D721Med (cell line): ENCODE results near the gene EIF2S2.

Experiments used
- DNase-seq: peaks from one replicate; pipeline ENCODE4 v3.0.0; 2011; ENCODE audit warnings: low spot score; ENCODE audit not compliant: insufficient read length
- FAIRE-seq: peaks from 2 replicates; lab custom pipeline; 2011; peaks lifted over from hg19 to GRCh38; lab: Jason Lieb, UNC
- TF ChIP-seq, protein P1 (sequence below): IDR thresholded peaks from 2 replicates; pipeline ENCODE4 v1.5.1; 2012; ENCODE audit warnings: mild to moderate bottlenecking, control low read depth; ENCODE audit not compliant: insufficient read depth; ENCODE audit errors: missing control alignments

Gene EIF2S2

DNA sequence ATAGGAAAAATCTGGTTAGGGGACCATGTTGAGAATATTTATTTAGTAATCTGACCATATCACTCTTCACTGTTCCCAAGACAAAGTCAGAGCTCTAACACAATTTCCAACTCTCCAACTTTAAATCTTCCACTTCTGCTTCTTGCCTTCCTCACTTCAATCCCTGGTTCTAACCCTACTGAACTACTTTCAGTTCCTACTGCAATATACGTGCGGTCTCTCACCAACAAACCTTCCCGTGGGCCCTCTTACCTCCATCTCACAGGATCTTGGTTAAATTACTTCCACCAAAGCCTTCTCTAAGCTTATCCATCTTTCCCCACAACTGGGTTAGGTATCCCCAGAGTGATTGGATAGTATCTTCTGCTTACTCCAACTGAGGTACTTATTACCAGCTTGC, 8.0 kb downstream of the EIF2S2 start:
- FAIRE-seq (no peak), DNase-seq (no peak)
- TF ChIP-seq, protein P1, sequence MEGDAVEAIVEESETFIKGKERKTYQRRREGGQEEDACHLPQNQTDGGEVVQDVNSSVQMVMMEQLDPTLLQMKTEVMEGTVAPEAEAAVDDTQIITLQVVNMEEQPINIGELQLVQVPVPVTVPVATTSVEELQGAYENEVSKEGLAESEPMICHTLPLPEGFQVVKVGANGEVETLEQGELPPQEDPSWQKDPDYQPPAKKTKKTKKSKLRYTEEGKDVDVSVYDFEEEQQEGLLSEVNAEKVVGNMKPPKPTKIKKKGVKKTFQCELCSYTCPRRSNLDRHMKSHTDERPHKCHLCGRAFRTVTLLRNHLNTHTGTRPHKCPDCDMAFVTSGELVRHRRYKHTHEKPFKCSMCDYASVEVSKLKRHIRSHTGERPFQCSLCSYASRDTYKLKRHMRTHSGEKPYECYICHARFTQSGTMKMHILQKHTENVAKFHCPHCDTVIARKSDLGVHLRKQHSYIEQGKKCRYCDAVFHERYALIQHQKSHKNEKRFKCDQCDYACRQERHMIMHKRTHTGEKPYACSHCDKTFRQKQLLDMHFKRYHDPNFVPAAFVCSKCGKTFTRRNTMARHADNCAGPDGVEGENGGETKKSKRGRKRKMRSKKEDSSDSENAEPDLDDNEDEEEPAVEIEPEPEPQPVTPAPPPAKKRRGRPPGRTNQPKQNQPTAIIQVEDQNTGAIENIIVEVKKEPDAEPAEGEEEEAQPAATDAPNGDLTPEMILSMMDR, result no peak

DNA sequence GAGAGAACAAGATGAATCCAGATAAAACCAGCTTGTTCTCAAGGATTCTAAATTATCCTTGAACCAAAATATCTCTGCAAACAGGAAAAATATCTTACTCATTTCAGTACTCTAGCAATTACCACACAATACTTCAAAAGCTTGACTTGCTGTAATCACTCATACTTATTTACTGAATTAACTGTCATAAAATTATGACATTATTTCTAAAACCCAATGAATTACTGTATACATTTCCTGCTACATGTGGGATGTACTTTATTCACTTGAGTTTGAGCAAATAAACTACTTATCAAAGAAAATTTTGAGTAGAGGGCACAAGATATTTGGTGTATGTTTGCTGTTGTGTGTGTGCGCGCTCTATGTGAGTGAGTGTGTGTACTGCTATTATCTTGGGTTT, 9.7 kb downstream of the EIF2S2 start:
- FAIRE-seq, result no peak
- DNase-seq, result no peak
- TF ChIP-seq, protein P1, result no peak

DNA sequence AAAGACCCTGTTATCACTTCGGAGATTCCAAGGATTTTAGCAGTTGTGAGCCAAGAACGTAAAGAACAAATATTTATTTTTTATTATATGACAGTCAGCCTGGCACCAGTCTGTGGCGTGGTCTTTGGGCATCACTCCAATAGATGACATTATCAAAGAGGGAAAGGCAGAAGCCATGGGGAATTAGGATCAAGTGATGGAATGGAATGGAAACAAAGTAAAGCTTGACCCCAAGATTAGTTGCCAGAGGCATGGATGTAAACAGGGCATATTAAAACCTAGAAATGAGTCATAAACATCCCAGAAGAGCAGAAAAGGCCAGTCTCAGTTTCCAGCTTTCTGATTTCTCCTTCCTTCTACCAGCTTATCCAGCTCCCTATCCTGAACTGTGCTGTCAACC, 11.5 kb downstream of the EIF2S2 start:
- TF ChIP-seq, protein P1, result no peak
- no peak for DNase-seq
- no peak for FAIRE-seq

DNA sequence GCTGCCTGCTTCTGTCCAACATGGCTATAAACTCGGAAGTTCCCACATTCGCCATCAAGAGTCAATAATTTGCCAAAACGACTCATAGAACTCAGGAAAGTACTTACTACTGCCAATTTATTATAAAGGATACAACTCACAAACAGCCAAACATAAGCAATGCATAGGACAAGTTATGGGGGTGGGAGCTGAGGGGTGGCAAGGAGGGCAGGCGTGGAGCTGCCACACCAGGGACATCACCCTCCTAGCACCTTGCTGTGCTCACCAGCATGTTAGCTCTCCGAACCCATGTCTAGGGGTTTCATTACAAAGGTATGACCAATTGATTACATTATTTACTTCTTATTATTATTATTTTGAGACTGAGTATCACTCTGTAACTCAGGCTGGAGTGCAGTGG, 12.4 kb downstream of the EIF2S2 start:
- no peak for FAIRE-seq
- no peak for DNase-seq
- TF ChIP-seq, protein P1, result no peak

DNA sequence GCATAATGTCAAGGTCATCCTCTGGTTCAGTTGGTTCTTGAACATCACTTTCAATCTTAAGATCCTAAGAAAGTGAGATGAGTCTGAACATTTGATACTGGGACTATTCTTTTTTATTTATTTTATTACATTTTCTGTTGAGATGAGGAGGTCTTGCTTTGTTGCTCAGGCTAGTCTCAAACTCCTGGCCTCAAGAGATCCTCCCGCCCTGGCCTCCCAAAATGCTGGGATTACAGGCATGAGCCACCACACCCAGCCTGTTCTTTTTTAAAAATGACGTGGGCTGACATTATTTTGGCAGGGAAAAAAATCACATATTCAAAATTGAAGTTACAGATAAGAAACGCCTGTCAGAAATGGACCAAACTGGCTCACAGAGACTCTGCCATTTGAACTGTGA, 13.5 kb downstream of the EIF2S2 start:
- no peak for FAIRE-seq
- TF ChIP-seq, protein P1, result no peak
- DNase-seq, result no peak

DNA sequence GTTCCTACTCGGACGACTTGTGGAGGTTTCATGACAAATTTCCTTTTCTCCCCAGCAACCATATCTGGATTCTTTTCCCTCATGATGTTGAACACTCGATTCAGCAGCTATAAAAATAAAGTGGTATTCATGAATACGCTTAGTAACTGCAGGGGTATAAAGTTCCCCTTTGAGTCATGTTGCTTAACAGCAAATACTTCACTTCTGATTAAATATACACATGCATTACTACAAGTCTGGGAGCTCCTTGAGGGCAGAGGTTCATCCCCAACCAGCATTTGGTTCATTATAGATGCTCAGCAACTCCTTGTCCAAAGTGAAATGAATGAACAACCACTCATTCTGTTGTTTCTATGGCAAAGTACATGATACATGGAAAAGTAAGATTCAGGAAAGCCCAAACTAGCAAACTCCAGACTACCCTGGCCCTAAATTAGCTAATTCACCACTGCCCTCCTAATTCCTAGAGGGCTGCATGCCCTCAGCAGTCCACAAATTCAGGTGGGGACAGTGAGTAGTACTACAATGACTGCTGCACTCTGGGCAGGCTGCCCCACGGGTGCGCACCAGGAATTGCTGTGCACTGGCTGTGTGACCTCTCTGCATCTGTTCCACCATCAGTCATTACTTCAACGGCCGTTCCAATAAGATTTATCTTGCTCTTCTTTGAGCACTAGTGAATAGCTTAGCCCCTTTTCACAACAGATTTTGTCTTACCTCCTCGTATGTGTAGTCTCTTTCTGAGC, 15.2 kb downstream of the EIF2S2 start:
- TF ChIP-seq, protein P1, result no peak
- no peak for FAIRE-seq
- DNase-seq, result no peak

DNA sequence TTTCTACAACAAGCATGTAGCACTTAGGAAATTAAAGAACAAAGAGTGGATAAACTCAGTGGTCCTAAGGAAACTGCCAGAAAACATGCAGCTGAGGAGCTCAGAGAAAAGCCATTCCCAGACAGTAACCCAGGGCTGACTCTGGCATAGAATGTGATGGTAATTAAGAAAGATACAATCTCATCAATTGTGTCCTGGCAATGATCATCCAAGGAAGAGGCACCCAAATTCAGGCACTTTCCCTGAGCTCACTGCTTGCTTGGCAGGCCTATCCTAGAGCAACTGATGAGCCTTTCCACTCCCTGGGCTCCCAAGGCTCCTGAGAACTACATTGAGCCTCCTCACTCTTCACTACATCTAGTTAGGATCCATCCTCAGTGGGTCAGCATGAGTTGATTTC, 16.2 kb downstream of the EIF2S2 start:
- FAIRE-seq (no peak), DNase-seq (no peak)
- TF ChIP-seq, protein P1, result no peak
